Fibroblast of lung (primary cell): ENCODE data around the gene NUBPL.

Experiments used
- CTCF ChIP-seq, 2 donors: IDR thresholded peaks in 1 of 2; conservative IDR thresholded peaks in 1 of 2; 1 replicate in 1 of 2; 2 replicates in 1 of 2; pipeline ENCODE4 v1.5.1; 2011 to 2012; ENCODE audit warnings: low read length in 2 of 2, control low read depth in 1 of 2, inconsistent platforms in 1 of 2, low read depth in 1 of 2, mild to moderate bottlenecking in 1 of 2
- EZH2 ChIP-seq: IDR thresholded peaks from 2 replicates; pipeline ENCODE4 v1.5.1; 2012; ENCODE audit warnings: low read length, control low read depth, mild to moderate bottlenecking; ENCODE audit errors: missing control alignments

GRCh38 chr14:31909977-31910376 is 348.8 kb downstream of the NUBPL start:
- no peak for TF ChIP-seq CTCF (conservative IDR thresholded peaks at IDR 0.05 in 1 of 2, IDR thresholded peaks at IDR 0.05 in 1 of 2; ENCODE audit: low read depth in 1 of 2, low read length in 2 of 2)
- TF ChIP-seq EZH2, result no peak
